ENCODE data around the gene GPRC5D. TPM values are rescaled to one million over a fixed set of nuclear protein-coding genes. Genes with fewer than 3 reads are reported as not detected.

The GPRC5D gene
- polyA plus RNA-seq, 3 donors, result 0.49 TPM; not detected in 2

DNA sequence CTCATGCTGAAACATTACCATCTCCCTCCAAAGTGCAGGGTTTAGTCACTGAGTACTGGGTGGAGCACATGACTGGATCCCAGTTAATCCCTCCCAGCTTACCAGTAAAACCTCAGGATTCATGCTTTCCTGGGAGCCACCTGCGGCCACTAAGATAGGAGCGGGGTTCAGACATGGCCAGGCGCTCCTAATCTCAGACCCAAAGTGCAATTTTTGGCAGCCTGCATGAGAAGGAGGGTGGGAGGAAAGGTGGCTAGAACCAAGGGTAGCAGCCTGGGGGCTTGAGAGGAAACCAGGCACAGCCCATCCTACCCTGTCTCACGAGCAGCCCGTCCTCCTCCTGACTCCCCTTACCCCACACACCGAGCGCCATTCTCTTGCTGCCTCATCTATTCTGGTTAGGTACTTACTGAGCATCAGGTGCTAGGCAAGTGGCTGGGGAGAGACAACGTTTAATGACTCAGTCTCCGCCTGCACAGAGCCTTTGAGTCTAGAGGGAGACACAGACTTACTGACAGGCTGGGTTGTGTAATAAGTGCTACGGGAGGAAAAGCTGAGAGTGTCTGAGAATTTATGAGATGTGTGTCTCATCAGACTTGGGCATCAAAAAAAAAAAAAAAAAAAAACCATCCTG is 50.7 kb downstream of the GPRC5D start:
- H3K79me2 ChIP-seq (ENCODE audit: insufficient read depth, low read length), result no peaks in the 10 kb centered on the region
- H4K20me1 ChIP-seq (ENCODE audit: insufficient read depth, low read length), result no peaks in the 10 kb centered on the region
- H3K9ac ChIP-seq (ENCODE audit: insufficient read depth, low read length, poor library complexity, severe bottlenecking), result no peak overlapping the region
- no peaks in the 10 kb centered on the region for H3K27me3 ChIP-seq (ENCODE audit: control insufficient read depth in 2 of 2, insufficient read depth in 2 of 2, low read length in 2 of 2)
- no peak overlapping the region for H3K4me3 Mint-ChIP-seq
- H3K4me1 Mint-ChIP-seq, result peaks cover 9% of the 10 kb centered on the region
- peaks cover 7 to 9% of the 10 kb centered on the region in 2 donors for H3K4me1 ChIP-seq (ENCODE audit: control insufficient read depth in 1 of 2, insufficient read depth in 2 of 2, low read length in 2 of 2)
- TF ChIP-seq, protein P1, sequence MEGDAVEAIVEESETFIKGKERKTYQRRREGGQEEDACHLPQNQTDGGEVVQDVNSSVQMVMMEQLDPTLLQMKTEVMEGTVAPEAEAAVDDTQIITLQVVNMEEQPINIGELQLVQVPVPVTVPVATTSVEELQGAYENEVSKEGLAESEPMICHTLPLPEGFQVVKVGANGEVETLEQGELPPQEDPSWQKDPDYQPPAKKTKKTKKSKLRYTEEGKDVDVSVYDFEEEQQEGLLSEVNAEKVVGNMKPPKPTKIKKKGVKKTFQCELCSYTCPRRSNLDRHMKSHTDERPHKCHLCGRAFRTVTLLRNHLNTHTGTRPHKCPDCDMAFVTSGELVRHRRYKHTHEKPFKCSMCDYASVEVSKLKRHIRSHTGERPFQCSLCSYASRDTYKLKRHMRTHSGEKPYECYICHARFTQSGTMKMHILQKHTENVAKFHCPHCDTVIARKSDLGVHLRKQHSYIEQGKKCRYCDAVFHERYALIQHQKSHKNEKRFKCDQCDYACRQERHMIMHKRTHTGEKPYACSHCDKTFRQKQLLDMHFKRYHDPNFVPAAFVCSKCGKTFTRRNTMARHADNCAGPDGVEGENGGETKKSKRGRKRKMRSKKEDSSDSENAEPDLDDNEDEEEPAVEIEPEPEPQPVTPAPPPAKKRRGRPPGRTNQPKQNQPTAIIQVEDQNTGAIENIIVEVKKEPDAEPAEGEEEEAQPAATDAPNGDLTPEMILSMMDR (IDR thresholded peaks at IDR 0.05), result no peak
- H3K27ac Mint-ChIP-seq, result peak overlapping the region in 1 of 7 donors; percentile 61
- intact Hi-C loops (cut with micrococcal nuclease), result no loop called here
- H2AFZ ChIP-seq (ENCODE audit: insufficient read depth, low read depth, low read length, poor library complexity, severe bottlenecking), result no peak overlapping the region
- H3K4me3 ChIP-seq (replicated peaks in 1 of 3; ENCODE audit: low read depth in 2 of 3, low read length in 3 of 3), result no peak overlapping the region
- H3K9me3 Mint-ChIP-seq, result no peaks in the 10 kb centered on the region
- H3K36me3 ChIP-seq (replicated peaks in 1 of 2; ENCODE audit: control insufficient read depth in 1 of 2, insufficient read depth in 2 of 2, low read length in 2 of 2), result no peaks in the 10 kb centered on the region
- no peak overlapping the region for H3K27ac ChIP-seq (ENCODE audit: low read depth in 1 of 2, low read length in 2 of 2)
- H3K4me2 ChIP-seq (replicated peaks; ENCODE audit: extremely low read depth, low read length, poor library complexity, severe bottlenecking), result no peak overlapping the region
- no peak for DNase-seq
- no peaks in the 10 kb centered on the region for H3K36me3 Mint-ChIP-seq
- H3K9me3 ChIP-seq (replicated peaks in 1 of 2; ENCODE audit: control insufficient read depth in 1 of 2, insufficient read depth in 1 of 2, low read length in 2 of 2), result no peaks in the 10 kb centered on the region
- peaks cover 0 to 6% (median 6%) of the 10 kb centered on the region in 3 donors for H3K27me3 Mint-ChIP-seq (ENCODE audit: low read depth in 3 of 3)
- 80% methylated on average over 2 of the region's 10 CpGs for WGBS (ENCODE audit: insufficient coverage)

DNA sequence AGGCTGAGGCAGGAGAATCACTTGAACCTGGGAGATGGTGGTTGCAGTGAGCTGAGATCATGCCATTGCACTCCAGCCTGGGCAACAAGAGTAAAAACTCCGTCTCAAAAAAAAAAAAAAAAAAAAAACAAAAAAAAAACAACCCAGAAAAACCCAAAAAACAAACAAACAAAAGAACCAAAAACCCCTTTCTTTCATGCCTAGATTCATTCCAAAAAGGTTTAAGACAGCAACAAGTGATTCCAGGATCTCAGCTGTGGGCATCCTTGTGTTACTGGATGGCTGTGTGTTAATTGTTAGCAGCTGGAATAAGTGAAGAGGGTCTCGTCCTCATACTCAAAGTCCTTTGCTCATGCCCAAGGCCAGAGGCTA is 51.2 kb downstream of the GPRC5D start:
- no CpG with 5 or more reads among the region's 2 CpGs for WGBS (ENCODE audit: insufficient coverage)
- DNase-seq, result no peak
- Histone ChIP-seq H2AFZ (ENCODE audit: insufficient read depth, low read depth, low read length, poor library complexity, severe bottlenecking) (no peak overlapping the region), H3K27me3 (ENCODE audit: control insufficient read depth in 2 of 2, insufficient read depth in 2 of 2, low read length in 2 of 2) (no peaks in the 10 kb centered on the region), H3K27ac (ENCODE audit: low read depth in 1 of 2, low read length in 2 of 2) (no peak overlapping the region), H3K4me2 (replicated peaks; ENCODE audit: extremely low read depth, low read length, poor library complexity, severe bottlenecking) (no peak overlapping the region), H3K9me3 (replicated peaks in 1 of 2; ENCODE audit: control insufficient read depth in 1 of 2, insufficient read depth in 1 of 2, low read length in 2 of 2) (no peaks in the 10 kb centered on the region), H3K9ac (ENCODE audit: insufficient read depth, low read length, poor library complexity, severe bottlenecking) (no peak overlapping the region), H4K20me1 (ENCODE audit: insufficient read depth, low read length) (no peaks in the 10 kb centered on the region), H3K4me1 (ENCODE audit: control insufficient read depth in 1 of 2, insufficient read depth in 2 of 2, low read length in 2 of 2) (peaks cover 7 to 9% of the 10 kb centered on the region in 2 donors), H3K79me2 (ENCODE audit: insufficient read depth, low read length) (no peaks in the 10 kb centered on the region), H3K36me3 (replicated peaks in 1 of 2; ENCODE audit: control insufficient read depth in 1 of 2, insufficient read depth in 2 of 2, low read length in 2 of 2) (no peaks in the 10 kb centered on the region), H3K4me3 (replicated peaks in 1 of 3; ENCODE audit: low read depth in 2 of 3, low read length in 3 of 3) (no peak overlapping the region)
- Mint-ChIP-seq H3K27ac (no peak overlapping the region), H3K4me3 (no peak overlapping the region), H3K9me3 (no peaks in the 10 kb centered on the region), H3K4me1 (peaks cover 9% of the 10 kb centered on the region), H3K36me3 (no peaks in the 10 kb centered on the region), H3K27me3 (ENCODE audit: low read depth in 3 of 3) (peaks cover 0 to 5% (median 5%) of the 10 kb centered on the region in 3 donors)
- TF ChIP-seq, protein P1 (IDR thresholded peaks at IDR 0.05), result no peak
- intact Hi-C loops (cut with micrococcal nuclease), result no loop called here
